DMS53 (cell line): ENCODE measurements around the gene LDAF1.
"Not testable (repeated sequence)": the region's sequence is repeated elsewhere in the genome, so short reads cannot be mapped to it uniquely, and the experiment has no call there.

ENCODE experiments used
- DNase-seq: peaks from one replicate; lab custom pipeline; 2025; lab: John Stamatoyannopoulos, UW

Gene LDAF1

DNA sequence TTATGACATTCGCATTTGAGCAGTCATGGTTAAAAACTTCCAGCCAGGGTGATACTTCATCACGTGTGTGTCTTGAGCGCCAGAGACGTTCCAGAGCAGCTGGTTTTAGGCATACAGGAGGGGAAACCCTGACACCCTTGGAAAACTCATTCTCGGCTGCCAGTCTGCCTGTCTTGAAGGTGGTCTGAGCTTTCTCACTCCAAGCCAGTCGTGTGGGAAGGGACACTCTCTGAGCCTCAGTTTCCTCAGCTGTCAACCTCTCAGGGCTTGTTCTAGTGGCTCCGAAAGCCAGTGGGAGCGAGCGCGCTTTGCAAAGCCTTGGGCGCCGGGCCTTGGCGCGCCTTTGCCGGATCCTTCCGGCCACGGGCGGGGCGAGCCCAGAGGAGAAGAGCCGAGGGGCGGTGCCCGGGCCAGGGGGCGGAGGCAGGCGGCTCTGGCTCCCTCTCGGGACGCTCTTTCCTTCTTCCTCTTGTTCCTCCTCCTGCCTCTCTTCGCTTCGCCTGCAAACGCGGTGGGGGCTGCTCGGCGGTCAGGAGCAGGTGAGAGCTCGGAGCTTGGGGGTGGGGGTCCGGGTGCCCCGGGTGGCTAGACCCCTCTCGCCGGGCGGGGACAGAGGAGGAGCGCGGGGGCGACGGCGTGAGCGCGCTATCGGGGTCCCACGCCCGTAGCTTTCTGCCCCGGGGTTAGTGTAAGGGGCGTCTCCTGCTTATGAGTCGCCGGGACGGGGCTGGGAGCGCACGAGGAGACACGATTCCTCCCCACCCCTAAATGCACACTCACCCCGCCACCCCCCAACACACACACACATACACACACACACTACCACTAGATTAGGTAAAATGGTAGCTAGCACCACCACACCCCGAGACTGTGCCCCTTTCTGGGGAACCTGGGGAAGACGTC, at the start of gene LDAF1:
LDAF1 (plus strand) TSS at position 467 of the 903 bp plus-strand sequence. CDS start 2,509 bp downstream, outside the sequence.
- DNase-seq: peak; percentile 85

DNA sequence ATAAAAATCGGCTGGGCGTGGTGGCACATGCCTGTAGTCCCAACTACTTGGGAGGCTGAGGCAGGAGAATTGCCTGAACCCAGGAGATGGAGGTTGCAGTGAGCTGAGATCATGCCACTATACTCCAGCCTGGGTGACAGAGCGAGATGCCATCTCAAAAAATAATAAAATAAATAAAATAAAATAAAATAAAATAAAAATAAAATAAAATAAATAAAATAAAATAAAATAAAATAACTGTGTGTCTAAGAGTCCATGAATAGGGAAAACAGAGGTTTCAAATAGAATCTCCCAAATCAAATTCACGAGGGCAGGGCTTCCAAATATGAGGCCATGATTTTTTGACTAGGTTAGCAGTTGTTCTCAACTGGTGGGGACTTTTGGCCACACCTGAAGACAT, 42.9 kb upstream of the LDAF1 start:
- DNase-seq: not testable (repeated sequence)

DNA sequence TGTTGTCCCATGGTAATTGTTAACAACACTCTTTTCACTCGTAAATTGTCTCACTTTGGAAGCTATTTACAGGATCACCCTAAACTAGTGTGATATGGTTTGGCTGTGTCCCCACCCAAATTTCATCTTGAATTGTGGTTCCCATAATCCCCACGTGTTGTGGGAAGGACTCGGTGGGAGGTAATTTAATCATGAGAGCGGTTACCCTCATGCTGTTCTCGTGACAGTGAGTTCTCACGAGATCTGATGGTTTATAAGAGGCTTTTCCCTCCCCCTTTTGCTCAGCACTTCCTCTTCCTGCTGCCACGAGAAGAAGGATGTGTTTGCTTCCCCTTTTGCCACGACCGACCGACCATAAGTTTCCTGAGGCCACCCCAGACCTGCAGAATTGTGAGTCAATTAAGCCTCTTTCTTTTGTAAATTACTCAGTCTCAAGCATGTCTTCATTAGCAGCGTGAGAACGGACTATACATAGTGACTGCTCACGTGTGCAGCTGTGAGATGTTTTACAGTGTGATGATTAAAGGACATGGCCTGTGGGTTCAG, 42.3 kb upstream of the LDAF1 start:
- no peak for DNase-seq

DNA sequence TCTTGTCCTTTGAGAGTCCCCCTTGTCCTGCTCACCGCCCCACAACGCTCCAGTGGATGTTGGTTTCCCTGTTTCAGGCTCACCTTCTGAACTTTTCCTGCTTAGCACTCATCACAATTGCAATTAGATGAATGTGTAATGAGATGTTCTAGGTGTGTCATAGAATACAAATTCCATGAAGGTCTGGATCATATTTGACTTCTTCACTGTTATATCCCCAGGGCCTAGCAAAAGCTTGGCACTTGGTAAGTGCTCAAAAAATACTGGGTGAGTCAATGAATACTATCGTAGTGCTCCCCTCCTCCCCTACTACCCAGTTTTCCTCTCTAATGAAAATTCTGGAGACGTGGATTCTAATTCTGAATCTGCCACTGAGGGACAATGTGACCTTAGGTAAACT, 40.9 kb upstream of the LDAF1 start:
- DNase-seq: no peak

DNA sequence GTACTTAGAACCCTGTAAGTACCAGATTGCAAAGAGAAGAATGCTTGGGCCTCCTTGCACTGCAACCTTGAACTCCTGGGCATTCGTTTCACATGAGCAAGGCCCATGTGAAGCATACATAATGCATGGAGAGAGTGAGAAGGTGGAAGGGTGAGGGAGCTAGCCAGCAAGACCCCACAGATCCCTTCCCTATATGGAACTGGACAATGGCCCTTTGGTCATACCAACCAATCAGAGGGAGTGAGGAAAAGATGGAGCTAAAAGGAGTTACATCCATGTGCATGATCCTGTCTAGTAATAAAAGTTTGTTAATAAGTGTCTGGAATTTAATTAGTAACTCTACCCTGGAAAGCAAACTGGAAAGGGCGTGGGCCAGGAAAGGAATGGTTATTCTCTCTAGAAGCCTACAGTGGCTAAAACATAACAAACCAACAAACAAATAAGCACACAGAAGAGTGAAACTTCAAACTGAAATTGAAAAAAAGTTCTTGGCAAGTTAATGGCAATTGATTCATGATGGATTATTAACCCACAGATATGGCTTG, 37.4 kb upstream of the LDAF1 start:
- no peak for DNase-seq

DNA sequence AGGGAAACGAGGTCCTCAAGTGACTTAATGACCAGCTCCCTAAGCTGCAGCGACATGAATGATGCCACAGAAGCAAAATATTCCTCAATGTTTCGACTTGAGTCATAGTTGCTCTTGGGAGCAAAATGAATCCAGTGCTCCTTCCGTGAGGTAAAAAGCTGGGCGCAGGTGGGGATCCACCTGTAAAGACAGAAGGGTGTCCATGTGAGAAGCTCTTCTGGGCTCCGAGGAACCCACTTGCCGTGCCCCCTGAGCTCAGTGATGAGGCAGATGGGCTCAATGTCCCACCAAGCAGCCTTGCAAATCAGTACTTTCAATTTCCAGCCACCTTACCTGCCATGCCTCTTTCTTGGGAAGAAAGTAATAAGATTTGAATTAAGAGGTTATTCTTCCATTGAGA, 33.3 kb upstream of the LDAF1 start:
- no peak for DNase-seq

DNA sequence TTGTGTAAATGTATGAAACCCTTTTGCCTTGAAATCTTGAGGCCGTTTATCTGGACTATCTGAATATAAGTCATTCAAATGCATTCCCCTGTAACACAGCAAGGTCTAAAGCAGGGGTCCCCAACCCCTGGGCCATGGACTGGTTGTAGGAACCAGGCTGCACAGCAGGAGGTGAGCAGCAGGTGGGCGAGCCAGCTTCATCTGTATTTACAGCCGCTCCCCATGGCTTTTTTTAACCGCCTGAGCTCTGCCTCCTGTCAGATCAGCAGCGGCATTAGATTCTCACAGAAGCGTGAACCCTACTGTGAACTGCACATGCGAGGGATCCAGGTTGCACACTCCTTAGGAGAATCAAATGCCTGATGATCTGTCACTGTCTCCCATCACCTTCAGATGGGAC, 32.0 kb upstream of the LDAF1 start:
- no peak for DNase-seq

DNA sequence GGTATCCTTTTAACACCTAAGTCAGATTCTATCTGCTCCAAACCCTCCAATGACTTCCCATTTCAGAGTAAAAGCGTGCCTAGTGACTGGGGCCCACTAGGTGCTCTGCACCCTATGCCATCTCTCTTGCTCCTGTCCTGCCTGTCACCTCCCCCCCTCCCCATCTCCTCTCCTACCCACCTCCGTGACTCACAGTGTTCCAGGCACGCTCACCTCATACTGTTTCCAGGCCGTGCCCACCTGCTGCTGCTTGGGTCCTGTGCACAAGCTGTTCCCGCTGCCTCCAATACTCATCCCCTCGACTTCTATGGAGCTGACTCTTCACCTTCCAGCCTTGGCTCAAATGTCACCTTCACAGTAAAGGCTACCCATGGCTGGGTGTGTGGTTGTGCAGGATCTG, 29.5 kb upstream of the LDAF1 start:
- no peak for DNase-seq

DNA sequence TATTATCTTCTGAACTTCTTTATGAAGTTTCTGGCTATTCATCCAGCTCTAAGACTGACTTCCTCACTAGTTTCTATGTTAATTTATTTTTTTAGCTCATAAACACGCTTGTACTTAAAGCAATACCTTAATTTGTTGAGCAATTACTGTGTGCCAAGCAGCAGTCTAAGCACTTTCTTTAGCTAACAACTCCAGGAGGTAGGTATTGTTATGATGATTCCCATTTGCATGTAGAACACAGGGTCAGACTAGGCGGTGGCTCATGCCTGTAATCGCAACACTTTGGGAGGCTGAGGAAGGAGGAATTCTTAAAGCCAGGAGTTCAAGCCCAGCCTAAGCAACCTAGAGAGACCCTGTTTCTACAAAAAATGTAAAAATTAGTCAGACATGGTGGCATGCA, 27.7 kb upstream of the LDAF1 start:
- DNase-seq: no peak

DNA sequence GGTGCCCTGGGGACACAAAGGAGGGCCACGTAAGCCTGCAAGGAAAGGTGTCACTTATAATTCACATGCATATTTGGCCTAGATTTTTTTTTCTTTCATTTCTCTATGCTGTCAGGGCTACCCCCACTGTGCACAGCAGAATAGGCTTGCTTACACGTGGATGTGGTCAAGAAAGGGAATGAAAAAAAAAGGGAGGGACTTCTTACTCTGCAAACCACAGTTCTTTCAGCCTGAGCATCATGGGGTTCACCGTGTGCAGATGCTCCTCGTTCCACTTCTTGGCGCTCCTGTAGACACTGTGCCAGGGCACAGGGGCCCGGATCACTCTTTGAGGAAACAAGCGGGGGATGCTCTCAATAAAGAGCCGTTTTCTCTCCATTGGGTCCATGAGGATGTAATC, 24.4 kb upstream of the LDAF1 start:
- no peak for DNase-seq

DNA sequence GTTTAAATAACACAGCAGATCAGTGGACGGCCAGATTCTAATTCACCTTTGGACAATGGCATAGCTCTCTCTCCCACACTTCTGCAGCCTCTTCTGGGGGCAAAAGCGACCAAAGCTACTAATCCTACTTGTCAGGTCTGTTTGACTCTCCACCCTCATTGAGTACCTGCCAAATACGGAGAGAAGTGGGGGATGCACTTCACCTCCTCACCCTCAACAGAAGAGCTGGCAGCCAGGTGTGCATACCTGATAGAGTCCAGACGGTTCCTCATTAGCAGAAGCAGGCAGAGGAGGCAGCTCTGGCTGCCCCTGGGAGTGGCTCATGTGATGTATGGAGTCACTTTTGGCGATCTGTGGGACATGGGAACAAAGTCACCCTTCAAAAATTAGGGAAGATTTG, 12.7 kb upstream of the LDAF1 start:
- DNase-seq: peak; percentile 31

DNA sequence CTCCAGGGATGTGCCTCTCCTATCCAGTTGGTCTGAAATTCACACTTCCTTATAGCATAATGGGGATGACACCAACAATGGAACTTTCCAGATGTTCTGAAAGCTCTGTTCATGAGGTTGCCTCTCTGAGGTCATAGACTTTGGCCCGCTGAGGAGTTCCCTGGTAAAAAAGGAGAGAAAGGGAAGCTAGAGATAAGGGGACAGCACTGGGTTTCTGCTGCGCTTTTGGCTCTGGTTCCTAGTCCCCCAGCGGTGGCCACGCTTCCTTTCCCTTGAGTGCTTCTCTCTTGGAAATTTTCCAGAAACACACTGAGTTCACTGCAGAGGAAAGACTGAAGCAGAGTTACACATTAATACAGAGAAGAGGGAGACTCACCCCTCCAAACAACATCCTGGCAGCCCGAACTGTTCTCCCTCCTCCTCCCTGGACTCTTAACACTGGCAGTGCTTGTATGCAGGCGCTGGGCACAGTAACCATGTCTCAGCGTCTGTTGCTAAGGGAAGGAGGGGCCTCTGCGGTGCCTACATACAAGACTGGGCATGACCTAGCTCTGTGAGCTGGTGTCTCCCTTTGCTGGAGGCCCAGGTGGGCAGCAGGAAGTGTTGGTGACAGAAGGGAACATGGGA, 8.0 kb upstream of the LDAF1 start, which contains the start of gene DNAH3:
DNAH3 (minus strand) TSS at position 472 of the 627 bp plus-strand sequence. CDS start 527 bp downstream, outside the sequence.
- DNase-seq: peak; percentile 92

DNA sequence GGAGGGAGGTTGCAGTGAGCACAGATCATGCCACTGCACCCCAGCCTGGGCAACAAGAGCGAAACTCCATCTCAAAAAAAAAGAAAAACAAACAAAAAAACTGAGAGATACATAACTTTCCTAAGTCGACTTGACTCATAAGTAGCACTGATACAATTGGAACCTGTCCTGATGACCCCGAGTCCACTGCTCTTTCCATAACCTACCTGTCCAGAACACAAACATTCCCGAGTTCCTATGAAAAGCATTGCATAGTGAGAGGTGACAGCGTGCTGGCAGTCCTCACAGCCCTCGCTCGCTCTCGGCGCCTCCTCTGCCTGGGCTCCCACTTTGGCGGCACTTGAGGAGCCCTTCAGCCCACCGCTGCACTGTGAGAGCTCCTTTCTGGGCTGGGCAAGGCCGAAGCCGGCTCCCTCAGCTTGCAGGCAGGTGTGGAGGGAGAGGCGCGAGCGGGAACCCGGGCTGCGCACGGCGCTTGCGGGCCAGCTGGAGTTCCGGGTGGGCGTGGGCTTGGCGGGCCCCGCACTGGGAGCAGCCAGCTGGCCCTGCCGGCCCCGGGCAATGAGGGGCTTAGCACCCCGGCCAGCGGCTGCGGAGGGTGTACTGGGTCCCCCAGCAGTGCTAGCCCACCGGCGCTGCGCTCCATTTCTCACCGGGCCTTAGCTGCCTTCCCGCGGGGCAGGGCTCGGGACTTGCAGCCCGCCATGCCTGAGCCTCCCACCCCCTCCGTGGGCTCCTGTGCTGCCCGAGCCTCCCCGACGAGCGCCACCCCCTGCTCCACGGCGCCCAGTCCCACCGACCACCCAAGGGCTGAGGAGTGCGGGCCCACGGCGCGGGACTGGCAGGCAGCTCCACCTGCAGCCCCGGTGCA, 6.1 kb upstream of the LDAF1 start:
- DNase-seq: peak; percentile 49

DNA sequence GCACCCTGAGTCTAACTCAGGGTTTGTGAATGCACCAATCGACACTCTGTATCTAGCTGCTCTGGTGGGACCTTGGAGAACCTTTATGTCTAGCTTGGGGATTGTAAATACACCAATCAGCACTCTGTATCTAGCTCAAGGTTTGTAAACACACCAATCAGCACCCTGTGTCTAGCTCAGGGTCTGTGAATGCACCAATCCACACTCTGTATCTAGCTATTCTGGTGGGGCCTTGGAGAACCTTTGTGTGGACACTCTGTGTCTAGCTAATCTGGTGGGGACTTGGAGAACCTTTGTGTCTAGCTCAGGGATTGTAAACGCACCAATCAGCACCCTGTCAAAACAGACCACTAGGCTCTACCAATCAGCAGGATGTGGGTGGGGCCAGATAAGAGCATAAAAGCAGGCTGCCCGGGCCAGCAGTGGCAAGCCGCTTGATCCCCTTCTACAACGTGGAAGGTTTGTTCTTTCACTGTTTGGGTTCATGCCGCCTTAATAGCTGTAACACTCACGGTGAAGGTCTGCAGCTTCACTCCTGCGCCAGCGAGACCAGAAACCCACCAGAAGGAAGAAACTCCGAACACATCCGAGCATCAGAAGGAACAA, 5.2 kb upstream of the LDAF1 start:
- DNase-seq: peak; percentile 78

DNA sequence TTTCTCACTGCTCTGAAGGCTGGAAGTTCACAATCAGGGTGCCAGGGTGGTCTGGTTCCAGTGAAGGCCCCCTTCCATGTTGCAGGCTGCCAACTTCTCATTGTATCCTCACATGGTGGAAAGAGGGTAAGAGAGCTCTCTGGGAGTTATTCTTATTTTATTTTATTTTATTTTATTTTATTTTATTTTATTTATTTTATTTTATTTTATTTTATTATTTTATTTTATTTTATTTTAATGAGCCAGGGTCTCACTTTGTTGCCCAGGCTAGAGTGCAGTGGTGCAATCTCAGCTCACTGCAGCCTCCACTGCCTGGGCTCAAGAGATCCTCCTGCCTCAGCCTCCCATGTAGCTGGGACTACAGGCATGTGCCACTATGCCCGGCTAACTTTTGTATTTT, 2.5 kb upstream of the LDAF1 start:
- not testable (repeated sequence) for DNase-seq

DNA sequence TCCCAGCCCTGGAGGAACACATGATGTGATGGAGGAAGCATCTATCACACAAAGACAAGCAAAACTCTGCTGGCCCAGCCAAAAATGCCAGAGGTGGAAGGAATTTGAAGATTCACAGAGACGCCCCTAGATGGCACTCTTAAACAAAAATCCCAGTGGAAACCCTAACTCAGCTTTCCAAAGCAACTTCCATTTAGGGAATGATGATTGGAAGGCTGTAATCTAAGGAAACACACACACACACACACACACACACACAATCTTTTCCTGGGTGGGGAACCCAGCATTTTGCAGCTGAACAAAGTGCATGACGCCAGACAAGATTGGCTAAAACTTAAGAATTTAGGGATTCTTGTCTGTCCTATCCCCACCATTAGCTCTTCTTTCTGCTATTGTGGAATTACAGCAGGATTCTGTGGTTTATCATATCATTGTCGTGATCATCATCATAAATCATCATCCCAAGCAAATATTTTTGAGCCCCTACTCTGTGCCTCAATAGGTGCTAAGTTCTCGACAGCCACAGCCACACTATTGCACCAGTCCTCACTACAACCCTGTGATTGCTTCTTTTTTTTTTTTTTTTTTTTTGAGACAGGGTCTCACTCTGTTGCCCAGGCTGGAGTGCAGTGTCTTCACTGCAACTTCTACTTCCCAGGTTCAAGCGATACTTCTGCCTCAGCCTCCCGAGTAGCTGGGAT, 1.6 kb upstream of the LDAF1 start:
- peak; percentile 81 for DNase-seq

DNA sequence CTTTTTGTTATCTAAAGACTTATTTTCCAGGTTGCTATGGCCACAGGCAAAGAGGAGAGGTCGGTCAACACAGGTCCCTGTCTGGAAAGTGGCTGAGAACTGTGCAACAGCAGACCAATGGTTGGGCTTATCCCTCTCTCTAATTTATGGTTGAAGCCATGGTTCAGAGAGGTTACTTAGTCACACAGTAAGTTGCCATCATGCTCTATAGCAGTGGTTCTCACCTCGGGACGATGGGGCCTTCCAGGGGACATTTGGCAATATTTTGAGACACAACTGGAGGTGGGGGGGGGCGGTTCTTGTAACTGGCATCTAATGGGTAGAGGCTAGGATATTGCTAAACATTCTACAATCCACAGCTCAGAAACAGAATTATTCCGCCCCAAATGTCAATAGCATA, 842 bp upstream of the LDAF1 start:
- peak; percentile 56 for DNase-seq

DNA sequence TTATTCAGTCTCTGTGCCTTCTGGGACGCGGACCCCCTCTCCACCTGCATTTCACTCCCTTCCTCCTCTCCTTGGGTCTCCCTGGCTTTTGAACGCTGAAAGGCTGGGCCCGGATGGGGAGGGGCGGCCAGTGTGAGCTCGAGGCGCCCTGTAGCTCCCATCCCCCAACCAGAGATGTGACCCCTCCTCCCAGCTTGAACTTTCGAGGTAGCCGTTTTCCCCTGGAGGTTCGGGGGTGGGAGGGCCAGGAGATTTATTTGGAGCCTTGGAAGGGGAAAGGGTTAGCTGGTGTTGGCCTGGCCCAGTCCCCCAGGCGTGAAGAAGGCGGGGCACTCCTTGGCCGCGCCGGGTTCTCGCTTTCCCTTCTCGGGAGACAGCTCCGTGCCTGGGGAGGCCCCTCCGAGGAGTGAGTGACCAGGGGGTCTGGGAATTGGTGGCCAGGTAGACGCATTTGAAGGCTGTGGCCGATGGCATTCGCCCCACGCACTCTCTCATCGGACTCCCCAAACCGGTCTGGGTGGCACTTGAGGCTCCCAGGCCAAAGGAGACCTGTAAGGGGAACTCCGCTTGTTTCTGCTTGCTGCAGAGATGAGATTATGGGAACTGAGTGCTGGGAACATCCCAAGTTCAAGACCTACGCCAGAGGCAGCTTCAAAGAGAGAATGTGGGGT, 942 bp downstream of the LDAF1 start:
- DNase-seq: peak; percentile 74

DNA sequence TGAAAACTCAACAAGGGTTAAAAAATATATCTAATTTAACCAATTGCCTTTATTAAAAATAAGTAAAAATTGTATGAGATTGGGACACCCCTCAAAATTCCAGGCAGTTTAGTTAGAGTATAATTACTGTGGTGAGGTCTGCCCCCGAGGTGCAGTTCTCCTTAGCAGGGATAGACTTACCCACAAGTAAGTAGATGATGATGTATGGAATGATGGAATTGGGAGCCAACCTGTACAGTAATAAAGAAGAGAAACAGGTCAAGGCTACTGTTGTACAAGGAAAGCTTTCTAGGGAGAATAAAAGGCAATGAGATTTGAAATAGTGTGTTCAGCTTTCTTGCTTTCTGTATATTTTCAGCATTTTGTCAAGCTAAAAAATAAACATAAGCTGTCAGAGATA, 1.8 kb downstream of the LDAF1 start:
- no peak for DNase-seq

DNA sequence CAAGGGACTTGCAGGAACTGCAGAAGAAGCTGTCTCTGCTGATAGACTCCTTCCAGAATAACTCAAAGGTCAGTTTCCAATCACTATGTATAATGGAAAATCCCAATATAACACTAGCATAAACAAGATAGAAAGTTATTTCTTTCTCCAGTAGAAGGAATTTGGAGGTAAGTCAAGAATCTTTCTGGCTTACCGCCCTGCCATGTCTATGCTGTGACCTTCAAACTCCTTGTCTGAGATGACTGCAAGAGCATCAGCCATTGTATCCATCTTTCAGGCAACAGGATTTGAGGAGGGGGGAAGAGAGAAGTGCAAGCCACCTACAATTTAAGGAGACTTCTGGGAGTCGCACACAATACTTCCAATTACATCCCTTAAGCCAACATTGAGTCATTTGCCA, 2.7 kb downstream of the LDAF1 start:
- no peak for DNase-seq
